HG02588 (cell line): Measurements from ENCODE around the gene TRABD2B.

ENCODE experiments used
- ATAC-seq: cut with Tn5 transposase; IDR thresholded peaks from one replicate; pipeline ENCODE4 v1.9.1; 2021; ENCODE audit warnings: mild to moderate bottlenecking, moderate library complexity; ENCODE audit not compliant: unreplicated experiment

TRABD2B gene

DNA sequence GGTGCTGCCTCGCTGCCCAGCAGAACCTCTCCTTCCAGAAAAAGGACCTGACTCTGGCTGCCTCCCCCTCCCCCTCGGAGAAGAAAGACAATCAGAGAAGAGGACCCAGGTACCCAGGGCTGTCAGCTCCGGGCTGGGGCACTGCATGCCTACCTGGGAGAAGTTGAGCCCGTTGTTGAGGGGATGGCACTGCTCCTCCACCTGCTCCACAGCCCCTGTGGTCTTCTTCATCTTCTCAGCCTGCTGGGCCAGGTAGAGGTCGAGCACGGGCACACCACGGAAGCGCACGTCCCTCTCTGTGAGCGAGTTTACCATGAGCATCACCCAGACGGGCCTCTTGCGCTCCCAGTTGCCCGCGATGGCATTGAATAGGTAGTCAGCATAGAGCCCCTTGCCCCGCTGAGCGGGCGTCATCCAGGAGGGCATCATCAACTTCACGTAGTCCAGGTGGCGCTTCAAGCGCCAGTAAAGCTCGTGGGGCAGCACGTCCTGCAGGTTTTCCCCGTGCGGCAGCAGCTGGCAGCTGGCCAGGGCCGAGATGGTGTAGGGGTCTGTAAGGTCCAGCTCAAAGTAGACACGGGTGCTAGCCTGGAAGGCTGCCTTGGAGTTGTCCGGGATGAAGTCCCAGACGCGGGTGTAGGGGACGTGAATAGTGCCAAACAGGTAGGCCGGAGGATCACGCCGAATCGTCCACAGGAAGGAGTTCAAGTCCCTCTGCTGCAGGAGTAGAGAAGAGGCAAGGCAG lies 3.1 kb downstream of the TRABD2B start:
- no peak for ATAC-seq

DNA sequence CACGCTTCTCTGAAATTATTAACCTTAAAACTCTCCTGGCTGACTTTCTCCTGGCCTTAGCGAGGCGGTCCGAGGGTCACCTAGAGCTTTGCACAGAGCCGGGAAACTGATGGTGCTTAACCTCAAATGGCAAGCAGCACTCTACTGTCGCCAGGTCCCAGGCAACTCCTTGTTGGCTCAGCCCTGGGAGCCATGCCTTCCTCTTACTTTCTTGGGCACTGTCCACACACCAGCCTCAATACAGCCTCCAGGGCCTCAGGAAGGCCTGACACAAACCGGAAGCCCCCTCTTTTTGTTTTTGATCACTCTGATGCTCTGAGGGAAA lies 3.8 kb downstream of the TRABD2B start:
- no peak for ATAC-seq

DNA sequence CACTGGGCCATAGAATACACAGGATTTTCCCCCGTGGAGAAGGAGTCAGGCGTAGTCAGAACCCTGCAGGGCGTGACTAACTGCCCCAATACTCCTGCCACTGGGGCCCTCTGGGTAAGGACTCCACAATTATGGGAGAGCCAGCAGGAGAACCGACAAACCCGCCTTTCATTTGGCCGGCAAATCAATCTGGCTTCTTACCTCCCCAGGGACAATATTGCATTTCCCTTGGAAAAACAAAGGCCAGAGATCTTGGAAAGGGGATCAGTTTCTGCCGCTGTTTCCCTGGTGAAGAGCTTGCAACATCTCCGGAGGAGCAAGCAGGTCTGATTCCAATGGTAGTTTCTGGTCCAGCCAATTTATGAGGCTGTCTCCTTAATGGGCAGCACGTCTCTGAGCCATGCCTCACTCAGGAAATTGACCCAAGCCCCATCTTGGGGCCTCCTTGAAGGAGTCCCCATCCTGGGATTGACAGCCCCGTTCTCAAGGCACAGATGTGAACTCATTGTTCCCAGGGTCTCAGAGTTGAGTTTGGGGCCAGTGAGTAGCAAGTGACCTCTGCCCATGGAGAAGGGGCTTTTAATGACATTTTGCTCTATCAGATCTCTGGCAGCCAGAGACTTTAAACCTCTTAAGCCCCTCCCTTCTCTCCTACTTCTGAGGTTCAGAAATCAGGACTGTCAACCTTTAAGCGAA lies 4.3 kb downstream of the TRABD2B start:
- no peak for ATAC-seq

DNA sequence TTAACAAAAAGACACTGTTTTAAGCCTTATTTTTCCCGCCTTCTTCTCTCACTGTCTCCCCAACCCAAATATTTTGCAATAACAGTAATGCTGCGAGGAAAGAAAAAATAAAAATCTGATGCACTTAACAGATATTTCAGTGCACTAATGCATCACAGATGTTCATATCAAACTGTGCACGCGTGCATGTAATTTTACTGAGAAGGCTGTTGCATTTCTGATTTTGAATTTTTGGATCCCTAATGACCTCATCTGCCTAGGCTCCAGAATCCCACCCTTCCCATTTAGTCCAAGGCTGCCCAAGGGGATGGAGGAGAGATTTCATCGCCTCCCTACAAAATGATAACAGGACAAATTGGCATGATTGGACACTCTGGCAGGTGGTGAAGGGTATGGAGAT lies 5.5 kb downstream of the TRABD2B start:
- ATAC-seq = no peak

DNA sequence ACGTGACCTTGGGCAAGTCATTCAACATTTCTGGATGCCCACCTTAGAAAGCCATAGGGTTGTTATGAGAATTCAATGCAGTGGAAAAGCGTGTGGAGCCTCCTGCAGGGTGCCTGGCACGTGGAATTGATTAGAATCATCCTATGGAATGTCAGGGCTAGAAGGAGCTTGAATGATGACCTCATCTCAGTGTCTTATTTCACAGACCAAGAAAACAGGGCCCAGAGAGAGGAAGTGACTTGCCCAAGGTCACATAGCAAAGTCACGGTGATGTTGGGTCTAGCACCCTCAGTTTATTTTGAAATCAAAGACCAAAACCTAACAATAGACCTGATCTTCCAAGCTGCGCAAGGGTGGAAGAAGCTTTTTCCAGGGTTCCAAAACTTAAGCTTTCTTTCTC lies 6.0 kb downstream of the TRABD2B start:
- ATAC-seq = no peak

DNA sequence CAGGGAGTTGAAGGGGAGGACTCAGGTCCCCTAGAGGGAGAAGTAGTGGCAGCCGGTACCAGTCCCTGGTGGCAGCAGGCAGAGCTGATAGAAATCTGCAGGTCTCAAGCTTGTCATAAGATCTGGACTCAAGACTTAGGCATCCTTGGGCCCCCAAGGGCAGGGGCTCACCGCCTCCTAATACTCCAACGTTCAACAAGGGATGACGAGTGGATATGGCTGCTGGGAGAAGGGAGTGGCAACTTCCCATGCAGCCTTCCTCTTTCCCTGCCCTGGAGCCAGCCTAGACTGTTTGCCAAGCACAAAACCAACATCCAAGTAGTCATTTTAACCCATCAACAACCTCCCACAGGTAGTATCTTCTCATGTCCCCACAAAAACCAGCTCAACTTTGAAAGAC lies 6.9 kb downstream of the TRABD2B start:
- no peak for ATAC-seq

DNA sequence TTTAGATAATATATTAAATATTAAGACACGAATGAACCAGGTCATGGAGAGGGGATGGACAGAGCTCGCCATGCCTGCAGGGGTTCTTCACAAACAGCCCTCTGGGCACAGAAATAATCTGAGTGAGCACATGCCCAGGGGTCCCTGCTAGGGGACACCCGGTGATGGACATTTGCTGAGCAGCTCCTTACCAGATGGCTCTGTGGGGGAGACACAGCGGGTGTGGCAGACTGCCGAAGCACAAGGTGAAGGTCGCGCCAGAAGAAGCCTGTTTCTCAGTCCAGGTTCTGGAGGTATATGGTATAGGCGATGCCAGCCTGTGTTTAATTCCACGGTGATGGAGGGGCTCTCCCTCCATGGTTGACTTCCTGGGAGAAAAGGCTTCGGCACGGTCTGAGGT lies 9.6 kb downstream of the TRABD2B start:
- ATAC-seq = no peak

DNA sequence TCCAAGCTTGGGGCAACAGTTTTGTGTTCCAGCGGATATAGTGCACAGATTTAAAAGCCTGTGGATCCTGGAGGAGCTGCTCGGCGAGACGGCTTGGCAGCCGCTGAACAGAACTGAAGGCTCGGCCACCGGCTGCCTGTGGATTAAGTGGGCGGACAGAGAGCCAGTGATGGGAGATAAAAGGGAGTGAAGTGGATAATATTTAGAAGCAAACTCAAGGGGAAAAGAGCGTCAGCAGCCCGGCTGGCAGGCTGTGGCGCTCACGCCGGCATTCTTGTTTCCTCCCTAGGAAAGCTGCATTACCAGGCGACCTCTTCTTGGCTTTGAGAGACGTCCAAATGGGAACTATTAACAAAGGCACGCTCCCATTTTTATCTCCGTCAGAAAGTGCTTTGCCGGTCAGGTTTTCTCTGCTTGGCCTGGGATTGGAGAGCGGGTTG lies 10.4 kb downstream of the TRABD2B start:
- ATAC-seq = no peak

DNA sequence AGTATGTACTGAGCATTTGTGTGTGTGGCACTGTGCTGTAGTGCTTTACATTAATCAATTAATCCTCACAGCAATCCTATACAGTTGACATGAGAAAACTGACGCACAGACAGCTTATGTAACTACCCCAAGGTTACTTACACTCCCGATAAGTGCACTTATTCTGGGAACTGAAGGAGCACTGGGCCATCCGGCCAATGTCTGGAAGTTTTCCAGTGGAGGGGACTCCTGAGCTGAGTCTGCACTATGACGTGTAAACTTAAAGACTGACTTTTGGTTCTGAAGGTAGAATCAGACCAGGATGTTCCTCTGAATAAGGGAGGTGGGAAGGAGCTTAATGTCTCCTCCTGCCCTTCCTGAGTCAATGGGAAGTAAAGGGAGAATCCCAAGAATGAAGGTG lies 12.2 kb downstream of the TRABD2B start:
- no peak for ATAC-seq

DNA sequence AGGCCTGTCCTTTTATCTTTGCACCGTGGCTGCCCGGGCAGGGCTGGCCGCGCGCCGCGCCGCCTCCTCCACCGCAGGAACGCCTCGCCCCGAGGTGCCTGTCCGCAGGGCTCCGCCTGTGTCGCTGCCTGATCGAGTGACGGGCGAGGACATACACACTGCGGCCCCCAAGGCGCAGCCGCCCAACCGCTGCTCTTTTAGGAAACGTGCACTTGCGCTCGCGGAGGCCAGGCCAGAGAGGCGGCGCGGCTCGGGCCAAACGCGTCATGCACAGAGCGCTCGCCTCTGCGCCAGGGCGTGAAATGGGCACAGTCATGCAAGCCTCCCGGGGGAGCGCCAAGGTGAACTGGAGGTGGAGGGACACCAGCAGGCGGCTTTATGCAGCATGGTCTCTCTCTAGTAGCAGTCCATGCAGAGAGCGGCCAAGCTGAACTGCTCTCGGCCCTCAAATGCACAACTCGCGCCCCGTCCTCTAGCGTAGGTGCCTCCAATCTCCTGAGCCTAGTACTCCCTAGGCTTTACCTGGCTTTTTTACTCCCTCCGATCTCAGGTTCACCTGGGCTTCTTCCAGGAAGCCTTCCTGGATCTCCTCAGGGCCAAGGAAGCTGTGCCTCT lies 12.9 kb downstream of the TRABD2B start:
- no peak for ATAC-seq

DNA sequence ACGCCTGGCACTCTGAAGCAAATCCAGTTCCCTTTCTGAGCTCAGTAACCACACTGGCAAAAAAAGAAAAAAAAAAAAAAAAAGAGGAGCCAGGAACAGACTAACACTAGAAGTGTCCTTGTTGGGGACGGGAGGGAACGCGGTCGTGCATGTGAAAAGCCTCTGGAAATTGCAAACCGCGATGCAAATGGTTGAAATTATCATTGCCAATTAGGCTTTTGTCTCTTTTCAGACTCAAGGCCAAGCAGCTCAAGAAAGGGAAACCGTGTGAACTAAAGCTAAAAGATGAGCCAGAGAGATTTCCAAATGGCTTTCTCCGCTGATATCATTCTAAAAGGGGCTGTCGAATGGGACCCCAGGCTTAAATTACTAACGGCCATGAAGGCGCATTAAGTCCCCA lies 13.5 kb downstream of the TRABD2B start:
- ATAC-seq = no peak

DNA sequence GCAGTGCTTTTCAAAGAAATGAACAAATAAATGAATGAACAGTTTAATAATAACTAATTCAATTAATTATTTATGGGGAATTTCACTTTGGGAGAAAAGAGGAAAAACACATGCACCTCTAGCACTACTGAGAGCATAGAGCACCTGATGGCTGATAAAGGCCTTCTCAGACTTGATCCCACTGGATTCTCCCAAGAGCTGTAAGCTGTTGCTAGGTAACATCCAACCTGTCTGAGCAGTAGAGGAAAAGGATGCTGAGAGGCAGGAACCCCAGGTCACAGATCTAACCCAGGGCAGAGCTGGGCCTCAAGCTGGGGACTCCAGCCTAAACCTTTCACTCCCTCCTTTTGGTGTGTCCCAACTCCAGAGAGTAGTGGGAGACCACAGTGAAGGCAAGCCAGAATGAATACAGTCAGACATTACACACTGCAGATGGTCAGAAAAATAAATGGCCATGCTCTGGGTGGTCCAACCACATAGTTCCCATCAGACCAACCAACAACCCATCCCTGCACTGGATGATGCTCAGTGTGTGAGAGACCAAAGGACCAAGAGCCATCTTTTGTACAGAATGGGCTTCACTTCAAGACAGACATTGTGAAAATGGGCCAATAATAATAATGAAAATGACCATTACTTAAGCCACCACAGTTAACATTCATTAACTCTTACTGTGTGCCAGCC lies 15.4 kb downstream of the TRABD2B start:
- no peak for ATAC-seq

DNA sequence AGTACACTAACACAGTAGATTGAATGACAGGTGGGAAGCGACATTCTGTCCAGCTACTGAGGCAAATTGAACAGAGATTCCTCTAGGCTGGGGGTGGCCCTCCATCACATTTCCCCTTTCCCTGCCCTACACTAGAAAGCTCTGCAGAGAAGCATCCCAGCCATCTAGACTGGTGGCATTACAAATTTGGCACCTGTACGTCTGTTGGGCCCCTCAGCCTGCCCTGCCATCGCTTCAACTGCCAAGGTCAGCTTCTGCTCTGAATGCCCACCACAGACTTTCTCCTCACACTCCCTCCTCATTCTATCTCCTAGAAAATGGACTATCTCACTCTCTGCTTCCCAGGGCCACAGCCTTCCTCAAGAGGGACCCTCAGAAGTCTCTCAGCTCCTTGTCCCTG lies 16.7 kb downstream of the TRABD2B start:
- ATAC-seq = no peak

DNA sequence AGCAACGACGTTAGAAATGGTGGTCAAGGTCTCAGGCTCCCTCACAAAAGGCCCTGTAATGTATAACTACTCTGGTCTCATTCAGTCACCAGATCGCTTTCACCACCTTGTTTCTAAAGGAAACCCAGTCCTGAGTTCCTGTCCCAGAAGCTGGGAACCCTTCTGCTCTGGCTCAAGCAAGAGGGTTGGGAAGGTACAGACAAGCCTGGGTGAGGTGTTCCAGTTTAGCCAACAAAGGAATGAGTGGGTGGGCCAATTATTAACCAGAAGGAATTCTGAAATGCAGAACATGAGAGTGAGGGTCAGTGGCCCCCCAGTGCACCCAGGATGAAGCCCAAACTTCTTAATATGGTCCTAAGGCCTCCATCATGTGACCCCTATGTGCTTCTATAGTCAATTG lies 17.5 kb downstream of the TRABD2B start:
- no peak for ATAC-seq

DNA sequence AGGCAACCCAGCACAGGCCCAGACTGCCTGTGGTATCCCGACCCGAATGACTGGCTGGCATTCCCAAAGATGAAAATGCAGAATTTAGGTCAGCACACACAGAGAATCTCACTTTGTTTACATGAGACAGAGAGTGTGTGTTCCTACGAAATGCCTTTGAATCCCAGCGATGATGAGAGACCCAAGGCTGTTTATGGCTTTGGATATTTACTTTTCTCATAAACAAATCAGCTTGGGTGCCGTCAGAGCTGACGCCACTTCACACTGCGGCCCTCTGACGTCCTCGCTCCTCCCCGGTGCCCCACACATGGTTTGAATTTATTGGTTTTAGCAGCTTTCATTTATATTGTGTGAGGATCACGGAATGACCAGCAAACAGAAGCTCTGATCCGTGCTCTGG lies 18.7 kb downstream of the TRABD2B start:
- no peak for ATAC-seq

DNA sequence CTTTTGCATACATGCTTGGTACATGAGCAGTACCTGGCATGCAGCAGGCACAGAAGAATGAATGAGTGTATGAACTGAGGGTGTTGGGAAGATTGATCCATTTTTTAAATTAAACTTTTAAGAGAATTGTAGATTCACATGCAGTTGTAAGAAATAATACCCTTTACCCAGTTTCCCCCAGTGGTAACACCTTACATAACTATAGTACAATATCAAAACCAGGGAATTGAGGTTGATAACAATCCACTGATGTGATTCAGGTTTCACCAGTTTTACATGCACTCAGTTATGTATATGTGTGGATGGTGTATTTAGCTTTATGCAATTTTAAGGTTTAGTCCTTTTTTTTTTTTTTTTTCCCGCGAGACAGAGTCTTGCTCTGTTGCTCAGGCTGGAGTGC lies 20.5 kb downstream of the TRABD2B start:
- ATAC-seq = no peak

DNA sequence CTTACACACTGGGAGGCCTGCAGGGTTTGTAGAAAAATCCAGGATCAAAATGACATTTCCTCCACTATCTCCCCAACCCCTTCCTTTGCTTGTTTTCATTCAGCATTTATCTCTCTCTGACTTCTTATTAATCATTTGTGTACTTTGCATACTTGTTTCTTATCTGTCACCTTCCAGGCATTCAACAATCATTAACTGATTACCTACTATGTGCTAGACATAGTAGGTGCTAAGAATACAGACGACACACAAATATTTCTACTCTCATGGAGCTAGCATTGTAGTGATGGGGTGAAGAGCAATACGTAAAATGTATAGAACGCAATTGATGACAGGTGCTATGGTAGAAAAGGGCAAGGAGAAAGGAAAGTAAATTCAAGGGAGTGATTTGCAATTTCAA lies 20.9 kb downstream of the TRABD2B start:
- no peak for ATAC-seq

DNA sequence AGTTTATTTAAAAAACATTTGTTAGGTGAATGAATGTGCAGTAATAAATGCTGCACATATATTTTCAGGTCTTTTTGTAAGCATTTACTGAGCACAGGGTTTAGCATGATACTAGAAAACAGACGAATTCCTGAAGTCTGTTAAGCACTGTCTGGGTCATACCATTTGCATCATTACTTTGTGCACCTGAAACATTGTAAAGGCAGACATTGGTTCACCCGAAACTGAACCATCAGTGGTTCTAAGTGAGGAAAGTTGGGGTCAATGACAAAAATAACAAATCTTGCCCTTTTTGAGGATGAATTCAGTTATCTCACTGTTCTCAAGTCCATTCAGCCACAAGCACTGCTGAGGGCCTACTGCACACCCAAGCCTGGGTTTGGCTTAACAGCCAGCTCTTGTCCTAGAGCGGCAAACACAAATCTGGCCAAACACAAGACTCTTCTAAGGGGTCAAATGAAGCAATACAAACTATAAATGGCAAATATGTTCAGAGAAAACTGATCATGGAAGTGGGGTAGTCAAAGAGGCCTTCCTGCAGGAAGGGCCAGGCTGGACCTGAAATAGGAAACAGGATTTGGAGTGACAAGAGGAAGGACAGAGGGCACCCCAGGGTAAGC lies 21.8 kb downstream of the TRABD2B start:
- ATAC-seq = no peak

DNA sequence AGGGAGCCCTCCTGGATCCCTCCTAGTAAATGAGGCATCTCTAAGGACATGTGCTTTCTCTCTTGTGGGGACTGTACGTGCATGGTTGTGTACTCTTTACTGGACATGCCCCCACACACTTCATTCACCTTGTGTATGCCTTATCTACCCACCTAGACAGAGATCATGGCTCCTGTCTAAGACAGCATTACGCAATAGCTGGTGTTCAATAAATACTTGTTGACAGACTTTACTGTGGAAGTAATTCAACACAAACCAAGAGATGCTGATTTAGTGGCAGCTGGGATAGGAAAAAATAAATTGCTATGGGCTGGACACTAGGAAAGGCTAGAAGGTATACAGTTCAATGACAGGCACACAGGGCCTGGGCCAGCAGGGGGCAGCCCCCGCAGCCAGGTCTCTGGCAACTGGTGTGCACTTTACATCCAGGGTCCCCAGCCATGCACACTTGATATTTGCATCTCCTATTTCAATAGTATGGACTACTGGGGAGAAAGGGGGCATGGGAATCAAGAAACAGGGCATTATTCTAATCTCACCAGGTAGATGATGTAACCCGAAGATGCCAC lies 24.2 kb downstream of the TRABD2B start:
- no peak for ATAC-seq

DNA sequence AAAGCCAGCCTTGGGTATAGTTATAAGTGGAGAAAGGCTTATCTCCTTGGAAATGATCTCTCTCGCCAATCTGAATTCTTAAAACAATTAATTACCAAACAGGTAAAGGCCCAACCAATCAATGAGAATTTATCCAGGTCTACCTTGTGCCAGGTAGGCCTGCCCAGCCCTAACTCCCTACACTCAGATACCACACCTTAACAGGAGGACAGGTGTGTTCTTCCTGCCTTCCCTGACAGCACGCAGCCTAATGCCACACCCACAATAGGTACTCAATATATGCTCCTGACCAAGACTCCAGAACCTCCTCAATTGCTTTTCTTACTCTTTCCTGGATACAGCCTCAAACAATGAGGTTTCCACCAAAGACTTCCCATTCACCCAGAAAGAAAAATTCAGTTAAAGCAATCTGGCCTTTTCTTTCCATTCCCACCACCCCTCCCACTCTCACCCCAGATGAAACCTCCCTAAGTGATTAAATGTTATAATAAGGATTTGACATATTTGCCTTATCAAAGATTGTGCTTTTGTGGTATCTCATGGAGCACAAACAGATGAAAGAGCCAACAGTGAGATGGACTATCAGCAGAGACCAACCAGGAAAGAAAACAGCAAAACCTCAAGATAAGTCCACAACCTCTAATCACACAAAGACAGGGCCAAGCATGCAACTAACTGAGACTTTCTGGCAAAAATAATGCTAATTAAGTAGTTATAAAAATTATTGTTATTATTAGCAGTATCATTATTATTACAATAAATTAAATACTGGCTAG lies 25.6 kb downstream of the TRABD2B start:
- ATAC-seq = no peak
